Measurements from ENCODE around the gene IGSF21.

DNA sequence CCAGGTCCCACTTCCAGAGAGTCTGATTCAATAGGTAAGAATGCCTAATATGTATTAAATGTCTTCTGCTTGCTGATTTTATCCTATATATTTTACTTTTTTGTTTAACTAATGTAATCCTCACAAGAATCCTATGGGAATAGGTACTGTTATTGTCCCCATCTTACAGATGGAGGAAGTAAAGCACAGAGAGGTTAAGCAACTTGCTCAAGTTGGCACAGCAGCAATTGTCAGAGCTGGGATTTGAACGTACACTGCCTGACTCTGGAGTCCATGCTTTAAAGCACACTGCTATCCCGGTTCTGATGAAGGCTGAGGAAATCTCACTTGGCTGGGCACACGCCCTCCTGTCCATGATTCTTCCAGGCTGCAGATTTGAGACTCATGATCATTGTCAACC is 62.8 kb downstream of the IGSF21 start:
- no peak for TF ChIP-seq POLR2A (IDR thresholded peaks at IDR 0.05; ENCODE audit: low read length)
- TF ChIP-seq GATA1 (IDR thresholded peaks at IDR 0.05; ENCODE audit: low read depth, low read length) = no peak
